ENCODE measurements around the gene OR4X2. TPM values are rescaled to one million over a fixed set of nuclear protein-coding genes. Genes with fewer than 3 reads are reported as not detected.

OR4X2 gene
- total RNA-seq, 1 donor from 2014 or later: not detected

- no peak for TF ChIP-seq CTCF (IDR thresholded peaks at IDR 0.05; ENCODE audit: unreplicated experiment)
- H3K36me3 Mint-ChIP-seq (ENCODE audit: insufficient read depth): peaks cover 2% of the 10 kb centered on the region
- H3K27me3 Mint-ChIP-seq: no peaks in the 10 kb centered on the region
- no peak overlapping the region for H3K27ac Mint-ChIP-seq
- no peak overlapping the region for H3K4me3 Mint-ChIP-seq (ENCODE audit: low read depth)
- no peaks in the 10 kb centered on the region for H3K4me1 Mint-ChIP-seq (ENCODE audit: low read depth)
- no peak for DNase-seq (ENCODE audit: low spot score, unreplicated experiment)
- H3K9me3 Mint-ChIP-seq (ENCODE audit: low read depth): peaks cover 57% of the 10 kb centered on the region
Observed at GRCh38 chr11:48237727-48238126, 7.2 kb upstream of the OR4X2 start.

GRCh38 chr11:48242501-48242900 lies 2.4 kb upstream of the OR4X2 start:
- peaks cover 2% of the 10 kb centered on the region for H3K36me3 Mint-ChIP-seq (ENCODE audit: insufficient read depth)
- no peaks in the 10 kb centered on the region for H3K4me1 Mint-ChIP-seq (ENCODE audit: low read depth)
- peaks cover 53% of the 10 kb centered on the region for H3K9me3 Mint-ChIP-seq (ENCODE audit: low read depth)
- no peak overlapping the region for H3K27ac Mint-ChIP-seq
- no peaks in the 10 kb centered on the region for H3K27me3 Mint-ChIP-seq
- H3K4me3 Mint-ChIP-seq (ENCODE audit: low read depth): no peak overlapping the region
- no peak for TF ChIP-seq CTCF (IDR thresholded peaks at IDR 0.05; ENCODE audit: unreplicated experiment)
- no peak for DNase-seq (ENCODE audit: low spot score, unreplicated experiment)

- H3K4me3 Mint-ChIP-seq (ENCODE audit: low read depth): no peak overlapping the region
- no peak overlapping the region for H3K27ac Mint-ChIP-seq
- H3K4me1 Mint-ChIP-seq (ENCODE audit: low read depth): no peaks in the 10 kb centered on the region
- H3K27me3 Mint-ChIP-seq: no peaks in the 10 kb centered on the region
- DNase-seq (ENCODE audit: low spot score, unreplicated experiment): no peak
- H3K9me3 Mint-ChIP-seq (ENCODE audit: low read depth): peaks cover 45% of the 10 kb centered on the region
- no peaks in the 10 kb centered on the region for H3K36me3 Mint-ChIP-seq (ENCODE audit: insufficient read depth)
- TF ChIP-seq CTCF (IDR thresholded peaks at IDR 0.05; ENCODE audit: unreplicated experiment): no peak
Observed at GRCh38 chr11:48248902-48249301, 4.0 kb downstream of the OR4X2 start.

DNA sequence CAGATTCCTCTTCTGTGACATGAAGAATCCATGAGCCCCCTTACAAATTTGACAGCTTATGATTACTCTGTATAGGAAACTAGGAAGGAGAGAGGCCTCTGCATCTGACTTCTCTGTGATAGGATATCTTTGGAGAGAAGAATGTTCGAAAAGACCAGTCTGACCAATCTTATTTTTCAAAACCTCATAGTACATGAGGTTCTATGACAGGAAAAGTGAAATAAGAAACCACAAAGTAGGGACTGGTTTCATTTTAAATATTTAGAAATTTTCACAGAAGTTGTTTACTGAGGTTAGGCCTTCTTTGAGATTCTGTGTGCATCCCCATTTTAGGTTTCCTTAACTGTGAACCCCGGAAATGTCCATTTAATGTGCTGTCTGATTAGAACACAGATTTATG lies 16.7 kb downstream of the OR4X2 start:
- H3K4me3 Mint-ChIP-seq (ENCODE audit: low read depth): no peak overlapping the region
- H3K36me3 Mint-ChIP-seq (ENCODE audit: insufficient read depth): no peaks in the 10 kb centered on the region
- no peak overlapping the region for H3K27ac Mint-ChIP-seq
- no peak for DNase-seq (ENCODE audit: low spot score, unreplicated experiment)
- no peaks in the 10 kb centered on the region for H3K4me1 Mint-ChIP-seq (ENCODE audit: low read depth)
- no peak for TF ChIP-seq CTCF (IDR thresholded peaks at IDR 0.05; ENCODE audit: unreplicated experiment)
- peaks cover 20% of the 10 kb centered on the region for H3K9me3 Mint-ChIP-seq (ENCODE audit: low read depth)
- H3K27me3 Mint-ChIP-seq: no peaks in the 10 kb centered on the region

DNA sequence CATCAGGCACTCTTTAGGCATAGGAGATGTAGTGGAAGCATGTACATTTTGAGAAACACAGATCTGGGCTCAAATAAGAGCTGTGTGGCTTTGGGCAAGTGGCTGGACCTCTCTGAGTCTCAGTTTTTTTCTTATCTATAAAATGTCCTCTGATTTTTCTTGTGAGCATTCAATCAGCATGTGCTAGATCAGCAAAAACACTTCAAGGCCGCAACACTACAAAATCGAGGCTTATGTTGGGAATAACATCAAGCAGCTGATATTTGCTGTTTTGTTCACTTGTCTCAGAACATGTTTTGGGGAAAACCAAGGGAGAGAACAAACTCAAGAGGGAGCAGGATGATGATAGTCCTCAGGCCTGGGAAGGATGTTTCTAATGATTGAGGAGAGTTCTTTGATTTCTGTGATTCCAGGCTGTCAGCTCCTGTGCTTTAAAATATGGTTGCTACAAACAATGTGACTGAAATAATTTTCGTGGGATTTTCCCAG lies 18.6 kb downstream of the OR4X2 start, which contains the start of gene OR4X1:
Gene OR4X1, plus strand, starts transcription at position 439 of the 489 bp plus-strand sequence. Its CDS starts 0 bp downstream, at position 439.
- no peak within 1 kb of the TSS for H3K27ac Mint-ChIP-seq
- no peak for TF ChIP-seq CTCF (IDR thresholded peaks at IDR 0.05; ENCODE audit: unreplicated experiment)
- H3K36me3 Mint-ChIP-seq (ENCODE audit: insufficient read depth): no peaks in the 10 kb centered on the region
- peaks cover 14% of the 10 kb centered on the region for H3K9me3 Mint-ChIP-seq (ENCODE audit: low read depth)
- DNase-seq (ENCODE audit: low spot score, unreplicated experiment): no peak
- H3K4me1 Mint-ChIP-seq (ENCODE audit: low read depth): no peaks in the 10 kb centered on the region
- H3K27me3 Mint-ChIP-seq: no peaks in the 10 kb centered on the region
- H3K4me3 Mint-ChIP-seq (ENCODE audit: low read depth): no peak within 1 kb of the TSS

Data from progenitor cell of endocrine pancreas (in vitro differentiated cells).